Stimulated activated CD8-positive, alpha-beta memory T cell treated with anti-CD3 and anti-CD28 coated beads, Interleukin-12 subunit alpha, Interleukin-12 subunit beta, amount 100 ng/mL, for 24 hours (primary cell): ENCODE data around the gene KMO.
A peak's percentile ranks its signal among the peaks of the same experiment; 100 is the strongest.

Experiments
- DNase-seq: peaks from one replicate; pipeline ENCODE4 v3.0.0-alpha.2; 2020; ENCODE audit errors: extremely low read depth

KMO gene

GRCh38 chr1:241536969-241537368 is 4.8 kb downstream of the KMO start:
- DNase-seq, result no peak

- no peak for DNase-seq
Measured at GRCh38 chr1:241542199-241542907, 10.2 kb downstream of the KMO start.

- DNase-seq, result no peak
Measured at GRCh38 chr1:241548008-241548407, 15.8 kb downstream of the KMO start.

DNA sequence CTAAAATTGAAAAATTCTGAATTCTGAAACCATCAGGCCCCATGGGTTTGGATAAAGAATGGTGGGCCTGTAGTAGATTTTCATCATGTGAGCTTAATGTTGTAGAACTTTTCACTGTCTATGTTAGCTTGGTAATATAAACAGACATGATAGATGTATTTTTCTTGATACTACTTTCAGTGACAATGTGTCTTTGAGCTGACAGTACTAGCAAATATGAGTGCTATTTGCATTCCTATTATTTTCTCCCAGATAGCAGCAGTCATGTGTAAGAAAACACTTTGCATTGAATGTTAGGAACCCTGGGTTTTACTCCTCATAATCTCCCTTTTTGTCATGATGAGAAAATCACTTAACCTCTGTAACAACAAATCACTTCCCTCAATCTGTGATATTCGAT is 18.1 kb downstream of the KMO start:
- DNase-seq, result no peak

DNA sequence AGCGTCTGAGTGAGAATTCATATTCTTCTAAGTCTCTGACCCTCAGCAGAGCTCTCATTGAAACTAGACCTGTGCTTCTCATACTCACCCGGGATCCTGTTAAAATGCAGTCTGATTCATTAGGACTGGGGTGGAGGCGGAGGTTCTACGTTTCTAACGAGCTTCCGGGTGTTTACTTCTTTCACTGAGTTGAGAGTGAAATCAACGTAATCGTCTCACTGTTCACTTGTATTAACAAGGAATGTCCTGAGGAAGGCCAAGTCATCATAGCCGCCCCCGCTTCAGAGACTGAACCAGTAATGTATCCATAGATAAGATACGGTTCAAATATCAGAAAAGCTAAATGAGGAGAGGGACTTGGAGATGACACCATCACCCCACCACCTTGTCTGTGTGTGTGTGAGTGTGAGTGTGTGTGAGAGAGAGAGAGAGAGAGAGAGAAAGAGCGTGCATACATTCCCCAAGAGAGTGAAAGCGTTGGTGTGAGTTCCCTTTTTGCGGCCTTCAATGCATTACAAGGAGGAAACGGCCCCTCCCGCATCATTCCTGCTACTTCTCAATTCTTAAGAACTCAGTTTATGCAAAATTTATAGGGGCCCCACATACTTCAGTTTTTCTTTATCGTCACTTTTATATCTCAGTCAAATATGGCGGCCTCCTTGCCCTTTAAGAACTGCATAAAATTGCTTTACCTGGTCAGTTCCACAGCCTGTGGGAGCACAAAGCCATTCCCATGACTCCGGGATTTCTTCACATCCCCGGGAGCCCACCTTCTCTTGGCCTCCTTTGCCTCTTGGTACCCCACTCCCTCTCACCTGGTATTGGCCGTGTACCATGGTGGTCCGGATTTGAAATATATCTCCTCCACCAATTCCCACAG is 19.8 kb downstream of the KMO start:
- DNase-seq, result peak; percentile 5

DNA sequence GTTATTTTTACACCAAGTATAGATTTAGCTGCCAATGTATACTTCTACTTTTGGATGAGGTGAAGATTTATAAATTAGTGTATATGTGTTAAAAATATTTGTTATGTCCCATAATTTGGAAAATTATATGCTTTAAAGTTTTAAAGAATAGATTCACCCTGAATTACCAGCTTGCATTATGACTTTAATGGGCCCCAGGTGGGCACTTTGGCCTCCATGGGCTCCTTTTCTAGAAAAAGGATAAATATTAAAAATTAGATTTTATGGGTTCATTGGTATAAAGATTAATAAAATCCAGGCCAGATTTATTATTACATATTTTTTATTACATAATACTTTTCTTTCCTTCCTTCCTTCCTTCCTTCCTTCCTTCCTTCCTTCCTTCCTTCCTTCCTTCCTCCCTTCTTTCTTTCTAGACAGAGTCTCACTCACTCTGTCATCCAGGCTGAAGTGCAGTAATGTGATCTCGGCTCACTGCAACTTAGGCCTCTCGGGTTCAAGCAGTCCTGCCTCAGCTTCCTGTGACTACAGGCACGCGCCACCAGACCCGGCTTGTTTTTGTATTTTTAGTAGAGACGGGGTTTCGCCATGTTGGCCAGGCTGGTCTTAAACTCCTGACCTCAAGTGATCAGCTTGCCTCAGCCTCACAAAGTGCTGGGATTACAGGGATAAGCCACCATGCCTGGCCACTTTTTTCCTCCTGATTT is 21.9 kb downstream of the KMO start:
- no peak for DNase-seq

DNA sequence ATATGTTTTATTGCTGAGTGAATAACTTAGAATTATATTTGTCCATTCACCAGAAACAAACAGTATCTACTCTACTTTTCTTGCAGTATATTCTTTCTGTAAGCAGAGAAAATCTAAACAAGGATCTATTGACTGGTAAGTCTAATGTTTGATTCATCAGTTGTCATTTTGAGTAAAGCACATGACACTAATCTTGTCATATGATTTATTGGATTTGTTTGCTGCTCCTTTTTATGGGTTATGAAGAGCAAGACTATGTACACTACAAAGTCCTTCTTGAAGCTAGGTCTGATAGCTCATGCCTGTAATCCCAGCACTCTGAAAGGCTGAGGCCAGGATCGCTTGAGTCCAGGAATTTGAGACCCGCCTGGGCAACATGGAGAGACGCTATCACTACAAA is 23.3 kb downstream of the KMO start:
- DNase-seq, result no peak

GRCh38 chr1:241557031-241557430 is 24.9 kb downstream of the KMO start:
- DNase-seq, result no peak

DNA sequence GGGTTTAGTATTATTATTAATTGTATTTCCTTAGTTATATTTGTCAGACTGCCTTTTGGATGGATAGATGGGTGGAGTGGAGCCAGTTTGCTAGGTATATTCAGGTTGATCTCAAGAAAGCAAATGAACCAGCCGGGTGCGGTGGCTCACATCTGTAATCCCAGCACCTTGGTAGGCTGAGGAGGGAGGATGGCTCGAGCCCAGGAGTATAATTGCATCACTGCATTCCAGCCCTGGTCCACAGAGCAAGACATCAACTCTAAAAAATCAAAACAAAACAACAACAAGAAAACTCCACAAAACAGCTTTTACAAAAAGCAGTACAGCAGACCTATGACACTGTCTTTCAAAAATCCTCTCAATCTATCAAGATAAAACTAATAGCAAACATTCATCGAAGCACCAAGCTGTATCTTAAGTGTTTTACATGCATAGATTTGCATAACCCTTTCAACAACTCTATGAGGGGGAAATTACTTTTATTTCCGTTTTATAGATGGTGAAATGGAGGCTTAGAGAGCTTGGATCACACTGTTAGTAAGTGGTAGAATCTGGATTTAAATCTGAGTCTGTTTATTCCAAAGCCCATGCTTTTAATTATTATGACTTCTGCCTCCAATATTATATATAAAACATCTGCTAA is 25.5 kb downstream of the KMO start:
- DNase-seq, result no peak

- DNase-seq, result no peak
Measured at GRCh38 chr1:241560146-241560848, 28.1 kb downstream of the KMO start.

DNA sequence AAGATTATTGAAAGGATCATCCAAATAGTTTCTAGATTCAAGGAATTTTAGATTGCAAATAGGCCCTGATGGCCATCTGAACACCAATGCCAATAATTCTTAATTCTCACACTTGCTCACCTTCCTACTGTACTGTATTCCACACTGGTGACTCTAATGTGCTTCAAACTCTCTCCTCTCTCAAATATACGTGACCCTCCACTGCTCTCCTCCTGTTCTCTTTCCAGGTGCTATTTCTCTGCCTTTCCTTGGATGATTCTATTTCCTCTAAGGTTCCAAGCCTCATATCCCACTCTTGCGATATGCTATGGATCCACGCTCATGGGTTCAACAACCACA is 28.6 kb downstream of the KMO start:
- DNase-seq, result no peak

DNA sequence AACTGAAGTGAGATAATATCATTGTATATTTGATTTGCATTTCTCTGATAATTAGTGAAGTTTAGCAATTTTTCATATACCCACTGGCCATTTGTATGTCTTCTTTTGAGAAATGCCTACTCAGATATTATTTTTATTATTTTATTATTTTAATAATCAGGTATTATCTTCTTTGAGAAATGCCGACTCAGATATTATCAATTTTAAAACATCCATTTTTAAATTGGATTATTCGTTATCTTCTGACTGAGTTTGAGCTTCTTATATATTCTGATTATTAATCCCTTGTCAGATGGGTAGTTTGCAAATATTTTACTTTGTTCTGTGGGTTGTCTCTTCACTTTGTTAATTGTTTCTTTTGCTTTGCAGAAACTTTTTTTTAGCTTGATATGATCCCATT is 37.7 kb downstream of the KMO start:
- no peak for DNase-seq

DNA sequence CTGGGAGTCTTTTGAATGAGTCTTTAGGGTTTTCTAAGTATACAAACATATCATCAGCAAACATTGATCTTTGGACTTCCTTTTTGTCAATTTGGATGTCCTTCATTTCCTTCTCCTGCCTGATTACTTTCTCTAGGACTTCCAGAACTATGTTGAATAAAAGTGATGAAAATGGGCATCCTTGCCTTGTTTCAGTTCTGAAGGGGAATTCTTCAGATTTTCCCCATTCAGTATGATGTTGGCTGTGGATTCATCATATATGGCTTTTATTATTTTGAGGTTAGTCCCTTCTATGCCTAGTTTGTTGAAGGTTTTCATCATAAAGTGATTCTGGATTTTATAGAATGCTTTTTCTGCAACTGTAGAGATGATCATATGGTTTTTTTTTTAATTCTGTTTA is 42.0 kb downstream of the KMO start:
- DNase-seq, result no peak

DNA sequence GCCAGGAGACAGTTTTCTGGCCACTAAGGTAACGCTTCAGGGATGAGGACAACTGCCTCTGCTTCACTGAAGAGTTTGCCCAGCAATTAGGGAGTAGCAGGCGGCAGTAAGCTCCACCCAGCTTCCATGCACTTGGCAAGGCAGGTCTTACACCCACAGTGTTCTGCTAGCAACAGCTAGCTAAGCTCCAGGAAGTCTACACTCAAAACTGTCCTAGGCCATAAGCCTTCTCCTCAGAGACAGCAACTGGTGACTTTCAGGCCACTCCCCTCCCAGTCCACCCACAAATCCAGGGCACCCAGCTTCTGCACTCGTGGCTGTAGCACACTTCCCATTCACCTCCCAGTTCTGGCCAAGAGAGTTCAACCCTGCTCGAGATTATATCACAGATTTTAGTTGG is 47.3 kb downstream of the KMO start:
- DNase-seq, result no peak

GRCh38 chr1:241582921-241583321 is 50.7 kb downstream of the KMO start:
- DNase-seq, result no peak

DNA sequence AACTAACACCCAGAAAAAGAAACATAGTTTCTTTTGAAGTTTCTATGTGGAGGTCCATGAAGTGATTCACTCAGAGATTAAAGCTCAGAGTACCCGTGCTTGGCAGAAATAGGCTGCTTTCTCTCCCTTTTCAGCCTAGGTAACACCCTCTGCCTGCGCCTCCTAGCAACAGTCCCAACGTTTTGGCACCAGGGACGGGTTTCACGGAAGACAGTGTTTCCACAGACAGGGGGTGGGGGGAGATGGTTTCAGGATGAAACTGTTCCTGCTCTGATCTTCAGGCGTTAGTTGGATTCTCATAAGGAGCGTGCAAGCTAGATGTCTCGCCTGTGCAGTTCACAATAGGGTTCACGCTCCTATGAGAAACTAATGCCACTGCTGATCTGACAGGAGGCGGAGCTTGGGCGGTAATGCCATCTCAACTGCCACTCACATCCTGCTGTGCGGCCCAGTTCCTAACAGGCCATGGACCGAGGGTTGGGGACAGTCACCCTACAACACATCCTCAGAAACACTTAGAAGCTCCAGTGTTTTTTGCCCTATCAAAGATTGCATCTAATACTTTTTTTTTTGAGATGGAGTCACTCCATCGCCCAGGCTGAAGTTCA is 54.8 kb downstream of the KMO start:
- DNase-seq, result no peak

GRCh38 chr1:241589521-241589920 is 57.3 kb downstream of the KMO start:
- DNase-seq, result no peak

DNA sequence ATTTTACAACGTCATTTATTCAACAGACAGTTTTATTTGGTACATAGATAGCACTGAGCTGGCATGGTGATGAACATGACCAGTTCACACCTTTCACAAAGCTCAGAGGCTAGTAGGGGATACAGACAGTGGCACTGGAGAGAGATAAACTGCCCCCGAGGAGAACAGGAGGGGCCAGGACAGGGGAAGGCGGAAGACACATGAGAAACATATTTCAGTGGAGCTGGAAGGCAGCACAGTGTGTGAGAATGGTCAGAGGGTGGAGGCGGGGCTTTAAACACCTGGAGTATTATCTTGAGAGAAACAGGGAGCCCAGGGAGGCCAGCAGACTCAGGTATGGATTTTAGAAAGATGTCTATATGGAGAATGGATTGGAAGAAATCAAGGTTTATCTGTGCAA is 58.5 kb downstream of the KMO start:
- no peak for DNase-seq

DNA sequence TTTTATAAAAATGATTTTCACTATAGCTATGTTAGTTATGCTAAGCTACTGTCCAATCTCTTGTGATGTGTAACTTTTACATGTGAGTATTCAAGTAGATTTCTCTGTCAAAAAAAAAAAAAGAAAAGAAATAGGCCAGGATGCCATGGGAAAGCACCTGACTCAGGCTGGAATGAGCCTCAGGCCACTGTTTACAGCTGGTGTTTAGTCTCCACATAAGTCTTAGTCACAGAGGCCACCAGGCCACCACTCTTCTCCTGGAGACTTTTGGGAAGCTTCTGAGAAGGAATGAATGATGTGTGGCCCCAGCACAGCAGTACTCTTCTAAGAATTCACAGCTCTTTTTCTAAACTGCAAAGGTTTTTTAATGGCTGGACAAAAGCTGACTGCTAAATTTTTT is 59.1 kb downstream of the KMO start:
- DNase-seq, result no peak

DNA sequence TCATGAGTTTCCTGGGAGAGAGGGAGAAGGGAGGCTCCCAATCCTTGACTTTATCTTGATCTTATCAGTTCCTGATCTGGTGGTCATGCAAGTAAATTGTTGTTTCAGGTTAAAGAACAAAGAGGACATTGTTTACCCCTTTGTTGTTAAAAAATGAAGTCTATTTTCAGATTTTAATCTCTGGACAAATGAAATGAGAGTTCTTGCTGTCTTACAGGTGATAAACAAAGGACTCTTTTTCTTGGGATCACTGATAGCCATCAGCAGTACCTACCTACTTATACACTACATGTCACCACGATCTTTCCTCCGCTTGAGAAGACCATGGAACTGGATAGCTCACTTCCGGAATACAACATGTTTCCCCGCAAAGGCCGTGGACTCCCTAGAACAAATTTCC is 59.6 kb downstream of the KMO start:
- DNase-seq, result no peak

GRCh38 chr1:241592273-241592958 is 60.2 kb downstream of the KMO start:
- DNase-seq, result no peak
